ENCODE measurements around the gene KNSTRN.

- no peak for TF ChIP-seq CTCF (conservative IDR thresholded peaks at IDR 0.05; ENCODE audit: low read depth in 2 of 2)
- TF ChIP-seq ZNF331 (CRISPR knock-in tag; IDR thresholded peaks at IDR 0.05; ENCODE audit: low read depth): no peak
- TF ChIP-seq EZH2 (IDR thresholded peaks at IDR 0.05; ENCODE audit: low read depth, unreplicated experiment): no peak
- TF ChIP-seq STAT1 (IDR thresholded peaks at IDR 0.05; ENCODE audit: unreplicated experiment): no peak
- no peak for TF ChIP-seq POLR2AphosphoS5 (IDR thresholded peaks at IDR 0.05; ENCODE audit: low read depth)
- TF ChIP-seq, protein P1, sequence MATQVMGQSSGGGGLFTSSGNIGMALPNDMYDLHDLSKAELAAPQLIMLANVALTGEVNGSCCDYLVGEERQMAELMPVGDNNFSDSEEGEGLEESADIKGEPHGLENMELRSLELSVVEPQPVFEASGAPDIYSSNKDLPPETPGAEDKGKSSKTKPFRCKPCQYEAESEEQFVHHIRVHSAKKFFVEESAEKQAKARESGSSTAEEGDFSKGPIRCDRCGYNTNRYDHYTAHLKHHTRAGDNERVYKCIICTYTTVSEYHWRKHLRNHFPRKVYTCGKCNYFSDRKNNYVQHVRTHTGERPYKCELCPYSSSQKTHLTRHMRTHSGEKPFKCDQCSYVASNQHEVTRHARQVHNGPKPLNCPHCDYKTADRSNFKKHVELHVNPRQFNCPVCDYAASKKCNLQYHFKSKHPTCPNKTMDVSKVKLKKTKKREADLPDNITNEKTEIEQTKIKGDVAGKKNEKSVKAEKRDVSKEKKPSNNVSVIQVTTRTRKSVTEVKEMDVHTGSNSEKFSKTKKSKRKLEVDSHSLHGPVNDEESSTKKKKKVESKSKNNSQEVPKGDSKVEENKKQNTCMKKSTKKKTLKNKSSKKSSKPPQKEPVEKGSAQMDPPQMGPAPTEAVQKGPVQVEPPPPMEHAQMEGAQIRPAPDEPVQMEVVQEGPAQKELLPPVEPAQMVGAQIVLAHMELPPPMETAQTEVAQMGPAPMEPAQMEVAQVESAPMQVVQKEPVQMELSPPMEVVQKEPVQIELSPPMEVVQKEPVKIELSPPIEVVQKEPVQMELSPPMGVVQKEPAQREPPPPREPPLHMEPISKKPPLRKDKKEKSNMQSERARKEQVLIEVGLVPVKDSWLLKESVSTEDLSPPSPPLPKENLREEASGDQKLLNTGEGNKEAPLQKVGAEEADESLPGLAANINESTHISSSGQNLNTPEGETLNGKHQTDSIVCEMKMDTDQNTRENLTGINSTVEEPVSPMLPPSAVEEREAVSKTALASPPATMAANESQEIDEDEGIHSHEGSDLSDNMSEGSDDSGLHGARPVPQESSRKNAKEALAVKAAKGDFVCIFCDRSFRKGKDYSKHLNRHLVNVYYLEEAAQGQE (IDR thresholded peaks at IDR 0.05; ENCODE audit: unreplicated experiment): no peak
- TF ChIP-seq EZH2phosphoT487 (IDR thresholded peaks at IDR 0.05; ENCODE audit: unreplicated experiment): no peak
- no peak for TF ChIP-seq NANOG (IDR thresholded peaks at IDR 0.05; ENCODE audit: borderline replicate concordance)
- no peak for TF ChIP-seq CREB1 (CRISPR knock-in tag; IDR thresholded peaks at IDR 0.05; ENCODE audit: low read depth)
- TF ChIP-seq, protein P2, sequence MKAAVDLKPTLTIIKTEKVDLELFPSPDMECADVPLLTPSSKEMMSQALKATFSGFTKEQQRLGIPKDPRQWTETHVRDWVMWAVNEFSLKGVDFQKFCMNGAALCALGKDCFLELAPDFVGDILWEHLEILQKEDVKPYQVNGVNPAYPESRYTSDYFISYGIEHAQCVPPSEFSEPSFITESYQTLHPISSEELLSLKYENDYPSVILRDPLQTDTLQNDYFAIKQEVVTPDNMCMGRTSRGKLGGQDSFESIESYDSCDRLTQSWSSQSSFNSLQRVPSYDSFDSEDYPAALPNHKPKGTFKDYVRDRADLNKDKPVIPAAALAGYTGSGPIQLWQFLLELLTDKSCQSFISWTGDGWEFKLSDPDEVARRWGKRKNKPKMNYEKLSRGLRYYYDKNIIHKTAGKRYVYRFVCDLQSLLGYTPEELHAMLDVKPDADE (IDR thresholded peaks at IDR 0.05): no peak
- TF ChIP-seq JUNB (IDR thresholded peaks at IDR 0.05; ENCODE audit: unreplicated experiment): no peak
- TF ChIP-seq ZNF114 (CRISPR knock-in tag; IDR thresholded peaks at IDR 0.05): no peak
- no peak for TF ChIP-seq ZNF462 (CRISPR knock-in tag; IDR thresholded peaks at IDR 0.05)
Observed at GRCh38 chr15:40353697-40354096, 28.8 kb upstream of the KNSTRN start.

Measured in GM23338 (cell line).